Coronary artery (tissue), 2 donors: ENCODE data around the gene ST6GALNAC4.

Experiments
- DNase-seq: peaks from one replicate; pipeline ENCODE4 v3.0.0-alpha.2; 2017; ENCODE audit warnings: low spot score
- H3K27ac ChIP-seq, 2 donors: fragments of 200-600 bp; sonication (generic); one replicate each; pipeline ENCODE4 v1.5.1; 2016 to 2019
- H3K4me3 ChIP-seq: fragments of 200-600 bp; sonication (generic); 2 replicates; pipeline ENCODE4 v1.5.1; 2016; ENCODE audit warnings: mild to moderate bottlenecking, moderate library complexity
- CTCF ChIP-seq: fragments of 200-600 bp; sonication (generic); IDR thresholded peaks from one replicate; pipeline ENCODE4 v1.5.1; 2019; ENCODE audit warnings: antibody characterized with exemption

ST6GALNAC4 gene

DNA sequence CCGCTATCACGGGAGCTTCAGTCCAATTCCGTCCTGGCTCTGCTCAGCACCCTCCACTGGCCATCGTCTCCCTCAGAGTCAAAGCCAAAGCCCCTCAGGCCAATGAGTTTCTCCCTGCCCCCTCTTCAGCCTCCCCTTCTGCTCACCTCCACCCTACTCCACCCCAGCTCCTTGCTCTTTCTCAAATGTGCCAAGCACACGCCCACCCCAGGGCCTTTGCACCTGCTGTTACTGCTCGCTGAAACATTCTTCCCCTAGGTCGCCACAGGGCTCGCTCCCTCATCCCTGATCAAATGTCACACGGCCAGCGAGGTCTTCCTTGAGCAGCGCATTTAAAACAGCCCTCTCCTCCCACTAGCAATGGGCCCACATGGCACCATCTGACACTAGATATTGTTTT, 56.1 kb downstream of the ST6GALNAC4 start:
- Histone ChIP-seq H3K4me3 (no peak overlapping the region), H3K27ac (peak overlapping the region; percentile 74 to 92)
- DNase-seq = no peak
- TF ChIP-seq CTCF = no peak

DNA sequence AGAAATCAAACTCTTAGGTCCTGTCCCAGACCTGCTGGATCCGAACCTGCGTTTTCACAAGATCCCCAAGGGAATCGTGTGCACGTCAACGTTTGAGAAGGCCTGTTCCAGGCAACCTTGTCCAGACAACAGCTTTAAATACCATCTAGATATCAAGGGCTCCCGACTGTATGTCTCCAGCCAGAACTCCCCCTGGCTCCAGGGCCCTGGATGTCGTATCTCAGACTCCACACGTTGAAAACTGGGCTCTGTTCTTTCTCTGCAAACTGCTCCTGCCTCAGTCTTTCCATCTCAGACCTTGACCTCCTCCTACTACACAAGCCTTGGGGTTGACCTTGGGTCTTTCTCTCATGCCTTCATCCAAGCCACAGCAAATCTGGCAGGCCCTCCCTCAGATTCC, 56.6 kb downstream of the ST6GALNAC4 start:
- peak; percentile 92 for DNase-seq
- Histone ChIP-seq H3K4me3 (no peak overlapping the region), H3K27ac (peak overlapping the region; percentile 74 to 92)
- no peak for TF ChIP-seq CTCF

DNA sequence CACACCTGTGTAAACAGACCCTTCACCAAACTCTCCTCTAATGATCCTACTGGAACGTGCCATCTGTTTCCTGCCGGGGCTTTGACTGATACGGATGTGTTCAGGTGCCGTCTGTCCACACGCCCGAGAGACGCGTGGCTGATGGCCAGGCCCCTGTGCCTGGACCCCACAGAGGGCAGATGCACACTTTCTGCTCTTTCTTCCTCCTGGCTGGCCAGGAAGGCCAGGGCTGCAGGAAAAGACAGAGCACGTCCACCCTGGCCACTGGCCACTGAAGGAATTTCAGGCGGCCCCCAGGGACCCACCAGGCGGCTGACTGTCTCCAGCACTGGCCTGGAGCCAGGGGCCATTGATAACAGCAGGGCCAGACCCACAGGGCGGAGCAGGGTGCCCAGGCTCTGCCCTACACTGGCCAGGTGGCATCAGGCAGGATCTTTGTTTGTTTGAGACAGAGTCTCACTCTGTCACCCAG, 58.8 kb downstream of the ST6GALNAC4 start:
- H3K27ac ChIP-seq = peak overlapping the region; percentile 74 to 92
- H3K4me3 ChIP-seq = peak overlapping the region; percentile 39
- DNase-seq = no peak
- TF ChIP-seq CTCF = no peak
